KMS-11 (cell line): ENCODE measurements around the gene RPL36A.

Experiments
- H2AFZ ChIP-seq: fragments of 200-600 bp; sonication (generic); 2 replicates; pipeline ENCODE4 v1.6.1; 2016; ENCODE audit warnings: antibody characterized with exemption, mixed run types, low read depth
- H3K27ac ChIP-seq: fragments of 200-600 bp; sonication (generic); 2 replicates; pipeline ENCODE4 v1.6.1; 2016; ENCODE audit warnings: mild to moderate bottlenecking, mixed run types
- H3K27me3 ChIP-seq: fragments of 200-600 bp; sonication (generic); 2 replicates; pipeline ENCODE4 v1.6.1; 2017; ENCODE audit warnings: mild to moderate bottlenecking, low read depth, mixed run types, moderate library complexity; ENCODE audit not compliant: insufficient read depth
- H3K36me3 ChIP-seq: fragments of 200-600 bp; sonication (generic); 2 replicates; pipeline ENCODE4 v1.6.1; 2017; ENCODE audit warnings: mild to moderate bottlenecking, mixed run types; ENCODE audit not compliant: insufficient read depth
- H3K4me1 ChIP-seq: fragments of 200-600 bp; sonication (generic); 2 replicates; pipeline ENCODE4 v1.6.1; 2016; ENCODE audit warnings: mild to moderate bottlenecking, low read depth, mixed run types; ENCODE audit not compliant: poor library complexity, severe bottlenecking
- H3K4me2 ChIP-seq: fragments of 200-600 bp; sonication (generic); 2 replicates; pipeline ENCODE4 v1.7.0; 2016; ENCODE audit warnings: mild to moderate bottlenecking, mixed run types
- H3K4me3 ChIP-seq: fragments of 200-600 bp; sonication (generic); IDR thresholded peaks from 2 replicates; pipeline ENCODE4 v1.6.1; 2017; ENCODE audit warnings: low read depth, low read length, mixed read lengths; ENCODE audit not compliant: insufficient read depth
- H3K79me2 ChIP-seq: fragments of 200-600 bp; sonication (generic); 2 replicates; pipeline ENCODE4 v1.6.1; 2016; ENCODE audit warnings: low read depth, mixed run types; ENCODE audit not compliant: insufficient read depth
- H3K9ac ChIP-seq: fragments of 200-600 bp; sonication (generic); 2 replicates; pipeline ENCODE4 v1.6.1; 2016; ENCODE audit warnings: mild to moderate bottlenecking, mixed run types
- H4K20me1 ChIP-seq: fragments of 200-600 bp; sonication (generic); 2 replicates; pipeline ENCODE4 v1.6.1; 2016; ENCODE audit warnings: mild to moderate bottlenecking, mixed run types; ENCODE audit not compliant: insufficient read depth
- TF ChIP-seq, protein P1 (sequence below): fragments of 200-600 bp; sonication (generic); conservative IDR thresholded peaks from 2 replicates; pipeline ENCODE4 v1.6.1; 2017; ENCODE audit warnings: low read depth, mild to moderate bottlenecking, antibody characterized with exemption, low read length, moderate library complexity, mixed read lengths

RPL36A gene

GRCh38 chrX:101390664-101391525, at the start of gene RPL36A:
Gene RPL36A (plus strand): TSS chrX:101391011. CDS start chrX:101391044, 33 bp downstream.
- TF ChIP-seq, protein P1, sequence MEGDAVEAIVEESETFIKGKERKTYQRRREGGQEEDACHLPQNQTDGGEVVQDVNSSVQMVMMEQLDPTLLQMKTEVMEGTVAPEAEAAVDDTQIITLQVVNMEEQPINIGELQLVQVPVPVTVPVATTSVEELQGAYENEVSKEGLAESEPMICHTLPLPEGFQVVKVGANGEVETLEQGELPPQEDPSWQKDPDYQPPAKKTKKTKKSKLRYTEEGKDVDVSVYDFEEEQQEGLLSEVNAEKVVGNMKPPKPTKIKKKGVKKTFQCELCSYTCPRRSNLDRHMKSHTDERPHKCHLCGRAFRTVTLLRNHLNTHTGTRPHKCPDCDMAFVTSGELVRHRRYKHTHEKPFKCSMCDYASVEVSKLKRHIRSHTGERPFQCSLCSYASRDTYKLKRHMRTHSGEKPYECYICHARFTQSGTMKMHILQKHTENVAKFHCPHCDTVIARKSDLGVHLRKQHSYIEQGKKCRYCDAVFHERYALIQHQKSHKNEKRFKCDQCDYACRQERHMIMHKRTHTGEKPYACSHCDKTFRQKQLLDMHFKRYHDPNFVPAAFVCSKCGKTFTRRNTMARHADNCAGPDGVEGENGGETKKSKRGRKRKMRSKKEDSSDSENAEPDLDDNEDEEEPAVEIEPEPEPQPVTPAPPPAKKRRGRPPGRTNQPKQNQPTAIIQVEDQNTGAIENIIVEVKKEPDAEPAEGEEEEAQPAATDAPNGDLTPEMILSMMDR: peak; percentile 37; the same call in 1 of the 2 replicates

GRCh38 chrX:101347859-101348451, 42.9 kb upstream of the RPL36A start:
- H3K36me3 ChIP-seq: no peaks in the 10 kb centered on the region
- TF ChIP-seq, protein P1: no peak
- peak overlapping the region; percentile 68 for H3K4me2 ChIP-seq
- H3K79me2 ChIP-seq: peaks cover 32% of the 10 kb centered on the region
- H4K20me1 ChIP-seq: no peaks in the 10 kb centered on the region; the same call in 1 of the 2 replicates
- H3K27ac ChIP-seq: peak overlapping the region; percentile 65
- H3K27me3 ChIP-seq: no peaks in the 10 kb centered on the region
- peak overlapping the region; percentile 76; the same call in 1 of the 2 replicates for H3K9ac ChIP-seq
- no peak overlapping the region for H3K4me3 ChIP-seq
- peaks cover 17% of the 10 kb centered on the region for H3K4me1 ChIP-seq
- peak overlapping the region; percentile 79 for H2AFZ ChIP-seq

More at GRCh38 chrX:101390664-101391525, at the start of gene RPL36A:
- peak within 1 kb of the TSS; percentile 68 for H3K4me2 ChIP-seq
- no peak within 1 kb of the TSS for H3K4me3 ChIP-seq
- H4K20me1 ChIP-seq: no peaks in the 10 kb centered on the region
- H3K36me3 ChIP-seq: peaks cover 11% of the 10 kb centered on the region; the same call in 1 of the 2 replicates
- H3K9ac ChIP-seq: peak within 1 kb of the TSS; percentile 98
- H3K4me1 ChIP-seq: peaks cover 11% of the 10 kb centered on the region
- H2AFZ ChIP-seq: peak within 1 kb of the TSS; percentile 91
- H3K27me3 ChIP-seq: no peaks in the 10 kb centered on the region
- peaks cover 27% of the 10 kb centered on the region for H3K79me2 ChIP-seq
- peak within 1 kb of the TSS; percentile 91 for H3K27ac ChIP-seq

- H3K4me2 ChIP-seq: peak within 1 kb of the TSS; percentile 68
- H3K4me3 ChIP-seq: no peak within 1 kb of the TSS
- peaks cover 17% of the 10 kb centered on the region for H3K4me1 ChIP-seq
- peaks cover 32% of the 10 kb centered on the region for H3K79me2 ChIP-seq
- H3K27me3 ChIP-seq: no peaks in the 10 kb centered on the region
- peak within 1 kb of the TSS; percentile 76 for H3K9ac ChIP-seq
- no peaks in the 10 kb centered on the region; the same call in 1 of the 2 replicates for H4K20me1 ChIP-seq
- TF ChIP-seq, protein P1: no peak
- H3K36me3 ChIP-seq: no peaks in the 10 kb centered on the region
- peak within 1 kb of the TSS; percentile 65 for H3K27ac ChIP-seq
- H2AFZ ChIP-seq: peak within 1 kb of the TSS; percentile 79
Measured at GRCh38 chrX:101348452-101349192, 42.2 kb upstream of the RPL36A start, which contains the start of gene TIMM8A. Gene TIMM8A (minus strand): TSS chrX:101348742. CDS start chrX:101348664, 78 bp downstream.

- peak overlapping the region; percentile 65 for H3K27ac ChIP-seq
- H3K9ac ChIP-seq: peak overlapping the region; percentile 76
- peak overlapping the region; percentile 79 for H2AFZ ChIP-seq
- H3K4me3 ChIP-seq: no peak overlapping the region
- peaks cover 32% of the 10 kb centered on the region for H3K79me2 ChIP-seq
- H3K4me2 ChIP-seq: peak overlapping the region; percentile 62; the same call in 1 of the 2 replicates
- no peaks in the 10 kb centered on the region; the same call in 1 of the 2 replicates for H4K20me1 ChIP-seq
- TF ChIP-seq, protein P1: no peak
- H3K27me3 ChIP-seq: no peaks in the 10 kb centered on the region
- H3K4me1 ChIP-seq: peaks cover 17% of the 10 kb centered on the region
- no peaks in the 10 kb centered on the region for H3K36me3 ChIP-seq
Measured at GRCh38 chrX:101349193-101349562, 41.6 kb upstream of the RPL36A start.
